Measurements from ENCODE around the gene EXOC2.

EXOC2 gene

GRCh38 chr6:718345-718744, 25.4 kb upstream of the EXOC2 start:
- Mint-ChIP-seq H3K27me3 (no peaks in the 10 kb centered on the region), H3K9me3 (no peaks in the 10 kb centered on the region), H3K36me3 (ENCODE audit: insufficient read depth) (no peaks in the 10 kb centered on the region), H3K4me3 (no peak overlapping the region), H3K4me1 (no peaks in the 10 kb centered on the region), H3K27ac (ENCODE audit: low read depth) (no peak overlapping the region)
- DNase-seq (ENCODE audit: low spot score in 2 of 2) (no peak), ATAC-seq (replicated peaks; ENCODE audit: extremely low read depth, poor library complexity, severe bottlenecking) (no peak)

- Mint-ChIP-seq H3K4me3 (no peak overlapping the region), H3K36me3 (ENCODE audit: insufficient read depth) (no peaks in the 10 kb centered on the region), H3K9me3 (no peaks in the 10 kb centered on the region), H3K4me1 (no peaks in the 10 kb centered on the region), H3K27me3 (no peaks in the 10 kb centered on the region), H3K27ac (ENCODE audit: low read depth) (no peak overlapping the region)
- ATAC-seq (replicated peaks; ENCODE audit: extremely low read depth, poor library complexity, severe bottlenecking) (no peak), DNase-seq (ENCODE audit: low spot score in 2 of 2) (no peak)
These were observed 24.2 kb upstream of the EXOC2 start for GRCh38 chr6:717135-717534.

- no peaks in the 10 kb centered on the region for H3K9me3 Mint-ChIP-seq
- H3K27ac Mint-ChIP-seq (ENCODE audit: low read depth) = no peak overlapping the region
- ATAC-seq (replicated peaks; ENCODE audit: extremely low read depth, poor library complexity, severe bottlenecking) (no peak), DNase-seq (ENCODE audit: low spot score in 2 of 2) (no peak)
- no peaks in the 10 kb centered on the region for H3K27me3 Mint-ChIP-seq
- H3K36me3 Mint-ChIP-seq (ENCODE audit: insufficient read depth) = no peaks in the 10 kb centered on the region
- peaks cover 10% of the 10 kb centered on the region for H3K4me1 Mint-ChIP-seq
- no peak overlapping the region for H3K4me3 Mint-ChIP-seq
These were observed 23.0 kb upstream of the EXOC2 start for GRCh38 chr6:715709-716491.

GRCh38 chr6:714100-714499, 21.2 kb upstream of the EXOC2 start:
- Mint-ChIP-seq H3K4me1 (peaks cover 22% of the 10 kb centered on the region), H3K9me3 (no peaks in the 10 kb centered on the region), H3K4me3 (no peak overlapping the region), H3K27ac (ENCODE audit: low read depth) (no peak overlapping the region), H3K27me3 (no peaks in the 10 kb centered on the region), H3K36me3 (ENCODE audit: insufficient read depth) (peaks cover 2% of the 10 kb centered on the region)
- ATAC-seq (replicated peaks; ENCODE audit: extremely low read depth, poor library complexity, severe bottlenecking) (no peak), DNase-seq (ENCODE audit: low spot score in 2 of 2) (no peak)

- ATAC-seq (replicated peaks; ENCODE audit: extremely low read depth, poor library complexity, severe bottlenecking) = no peak
- Mint-ChIP-seq H3K4me1 (peaks cover 22% of the 10 kb centered on the region), H3K9me3 (no peaks in the 10 kb centered on the region), H3K36me3 (ENCODE audit: insufficient read depth) (peaks cover 2% of the 10 kb centered on the region), H3K27ac (ENCODE audit: low read depth) (peak overlapping the region; percentile 39), H3K4me3 (no peak overlapping the region), H3K27me3 (no peaks in the 10 kb centered on the region)
- DNase-seq (ENCODE audit: low spot score in 2 of 2) = no peak
These were observed 20.4 kb upstream of the EXOC2 start for GRCh38 chr6:713351-713750.

- H3K27me3 Mint-ChIP-seq = no peaks in the 10 kb centered on the region
- H3K9me3 Mint-ChIP-seq = no peaks in the 10 kb centered on the region
- DNase-seq (ENCODE audit: low spot score in 2 of 2) = no peak
- H3K27ac Mint-ChIP-seq (ENCODE audit: low read depth) = peak overlapping the region; percentile 39
- ATAC-seq (replicated peaks; ENCODE audit: extremely low read depth, poor library complexity, severe bottlenecking) = no peak
- no peak overlapping the region for H3K4me3 Mint-ChIP-seq
- H3K36me3 Mint-ChIP-seq (ENCODE audit: insufficient read depth) = peaks cover 2% of the 10 kb centered on the region
- peaks cover 22% of the 10 kb centered on the region for H3K4me1 Mint-ChIP-seq
These were observed 19.9 kb upstream of the EXOC2 start for GRCh38 chr6:712805-713204.

DNA sequence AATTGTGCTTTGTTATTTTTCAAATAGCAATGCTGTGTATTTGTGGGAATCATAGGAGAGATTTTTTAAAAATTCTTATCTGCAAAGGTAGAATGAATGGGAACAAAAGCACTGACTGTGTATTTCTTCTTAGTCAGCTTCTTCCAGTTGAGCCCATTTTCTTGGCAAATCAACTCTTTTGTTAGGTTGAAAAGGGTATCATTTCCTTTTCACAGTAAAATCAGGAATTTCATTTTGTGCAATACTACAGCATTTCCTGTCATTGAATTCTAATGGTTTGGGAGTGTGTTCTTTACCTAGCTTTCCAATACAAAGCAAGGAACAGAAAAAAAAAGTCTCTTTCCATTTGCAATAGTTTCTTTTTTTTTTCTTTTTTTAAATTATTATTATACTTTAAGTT, 19.0 kb upstream of the EXOC2 start:
- H3K36me3 Mint-ChIP-seq (ENCODE audit: insufficient read depth) = peaks cover 2% of the 10 kb centered on the region
- H3K9me3 Mint-ChIP-seq = no peaks in the 10 kb centered on the region
- no peak for DNase-seq (ENCODE audit: low spot score in 2 of 2)
- peak overlapping the region; percentile 97 for H3K27ac Mint-ChIP-seq (ENCODE audit: low read depth)
- no peaks in the 10 kb centered on the region for H3K27me3 Mint-ChIP-seq
- H3K4me1 Mint-ChIP-seq = peaks cover 22% of the 10 kb centered on the region
- peak overlapping the region; percentile 99 for H3K4me3 Mint-ChIP-seq
- ATAC-seq (replicated peaks; ENCODE audit: extremely low read depth, poor library complexity, severe bottlenecking) = no peak

DNA sequence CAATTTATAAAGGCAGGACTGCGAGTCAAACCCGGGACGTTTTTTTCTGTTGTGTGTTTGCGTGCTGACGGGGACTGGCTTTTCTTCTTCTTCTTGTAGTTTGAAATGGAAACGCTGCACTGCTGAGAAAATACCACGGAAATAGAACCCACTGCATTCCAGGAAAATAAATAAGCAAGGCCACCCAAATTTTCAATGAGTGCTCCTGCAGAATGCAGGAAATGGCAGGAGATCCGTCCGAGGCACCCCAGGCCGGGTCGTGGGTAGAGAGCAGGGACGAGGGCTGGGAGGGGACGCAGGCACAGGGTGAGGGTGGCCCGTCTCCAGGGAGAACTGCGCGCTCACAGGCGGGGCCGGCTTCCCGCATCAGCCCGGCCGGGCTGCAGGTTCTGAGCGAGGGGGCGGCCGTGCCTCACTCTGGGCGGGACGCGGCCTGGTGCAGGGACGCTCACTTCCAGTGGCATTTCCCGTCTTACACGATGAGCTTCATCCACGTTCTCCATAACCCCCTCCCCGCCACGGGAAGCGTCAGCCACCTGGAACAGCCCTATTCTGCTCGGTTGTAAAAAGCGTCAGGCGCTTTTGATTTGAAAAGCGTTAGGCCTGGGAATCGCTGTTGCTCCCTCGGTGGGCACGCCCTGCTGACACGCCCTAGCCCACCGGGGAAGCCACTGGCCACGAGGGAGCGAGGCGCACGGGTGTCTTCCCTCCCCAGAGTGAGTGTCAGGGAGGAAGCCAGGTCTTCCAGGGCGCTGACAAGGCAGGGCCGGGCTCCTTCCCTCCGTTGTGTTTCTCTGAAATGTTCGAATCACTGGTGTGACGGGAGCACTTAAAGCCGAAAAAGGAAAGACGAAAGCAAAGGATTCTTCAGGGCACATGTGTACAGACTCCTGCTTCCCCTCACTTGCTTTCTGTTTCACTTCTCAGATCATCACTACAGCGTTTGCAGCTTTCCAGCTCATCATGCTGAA, 17.9 kb upstream of the EXOC2 start:
- peak overlapping the region; percentile 97 for H3K27ac Mint-ChIP-seq (ENCODE audit: low read depth)
- ATAC-seq (replicated peaks; ENCODE audit: extremely low read depth, poor library complexity, severe bottlenecking) (peak; percentile 96), DNase-seq (ENCODE audit: low spot score in 2 of 2) (peak in 1 of 2 donors; percentile 32)

DNA sequence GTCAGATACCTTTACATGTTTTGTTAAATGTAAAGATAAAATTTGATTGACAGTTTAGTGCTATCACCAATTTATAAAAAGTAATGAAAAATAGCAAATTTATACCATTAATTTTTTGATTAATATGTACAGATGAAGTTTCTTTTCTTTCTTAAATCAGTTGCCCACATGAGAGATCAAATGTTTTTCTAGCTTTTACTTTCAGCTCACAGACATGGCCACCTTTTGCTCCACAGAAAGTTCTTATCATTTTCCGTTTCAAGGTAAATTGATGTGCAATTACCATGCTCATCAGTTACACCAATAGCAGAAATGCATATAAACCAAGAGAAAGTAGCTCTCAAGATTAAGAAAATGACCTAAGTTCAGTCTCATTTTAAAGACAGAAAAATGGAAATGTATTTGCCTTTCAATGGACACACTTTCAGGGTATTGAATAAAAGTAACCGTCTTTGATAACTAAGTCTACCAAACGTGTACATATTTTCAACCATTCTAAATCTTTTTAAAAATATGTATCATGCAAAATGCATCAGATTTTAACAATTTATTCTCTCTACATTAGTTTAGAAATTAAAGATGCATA, 16.6 kb upstream of the EXOC2 start:
- Mint-ChIP-seq H3K36me3 (ENCODE audit: insufficient read depth) (peaks cover 2% of the 10 kb centered on the region), H3K27ac (ENCODE audit: low read depth) (peak overlapping the region; percentile 97), H3K4me3 (peak overlapping the region; percentile 99), H3K9me3 (no peaks in the 10 kb centered on the region), H3K4me1 (peaks cover 22% of the 10 kb centered on the region), H3K27me3 (no peaks in the 10 kb centered on the region)
- no peak for ATAC-seq (replicated peaks; ENCODE audit: extremely low read depth, poor library complexity, severe bottlenecking)
- no peak for DNase-seq (ENCODE audit: low spot score in 2 of 2)

More for the DNA sequence above, 17.9 kb upstream of the EXOC2 start:
- no peaks in the 10 kb centered on the region for H3K27me3 Mint-ChIP-seq
- peaks cover 22% of the 10 kb centered on the region for H3K4me1 Mint-ChIP-seq
- peak overlapping the region; percentile 99 for H3K4me3 Mint-ChIP-seq
- no peaks in the 10 kb centered on the region for H3K9me3 Mint-ChIP-seq
- peaks cover 2% of the 10 kb centered on the region for H3K36me3 Mint-ChIP-seq (ENCODE audit: insufficient read depth)

- Mint-ChIP-seq H3K4me3 (no peak overlapping the region), H3K4me1 (peaks cover 22% of the 10 kb centered on the region), H3K27me3 (no peaks in the 10 kb centered on the region), H3K27ac (ENCODE audit: low read depth) (no peak overlapping the region), H3K9me3 (no peaks in the 10 kb centered on the region), H3K36me3 (ENCODE audit: insufficient read depth) (peaks cover 2% of the 10 kb centered on the region)
- no peak for ATAC-seq (replicated peaks; ENCODE audit: extremely low read depth, poor library complexity, severe bottlenecking)
- no peak for DNase-seq (ENCODE audit: low spot score in 2 of 2)
These were observed 15.3 kb upstream of the EXOC2 start for GRCh38 chr6:708237-708598.

- ATAC-seq (replicated peaks; ENCODE audit: extremely low read depth, poor library complexity, severe bottlenecking) (no peak), DNase-seq (ENCODE audit: low spot score in 2 of 2) (no peak)
- H3K27ac Mint-ChIP-seq (ENCODE audit: low read depth) = no peak overlapping the region
- peaks cover 22% of the 10 kb centered on the region for H3K4me1 Mint-ChIP-seq
- peaks cover 2% of the 10 kb centered on the region for H3K36me3 Mint-ChIP-seq (ENCODE audit: insufficient read depth)
- no peaks in the 10 kb centered on the region for H3K9me3 Mint-ChIP-seq
- no peaks in the 10 kb centered on the region for H3K27me3 Mint-ChIP-seq
- H3K4me3 Mint-ChIP-seq = no peak overlapping the region
These were observed 14.8 kb upstream of the EXOC2 start for GRCh38 chr6:707576-708236.

- H3K4me3 Mint-ChIP-seq = no peak overlapping the region
- no peak overlapping the region for H3K27ac Mint-ChIP-seq (ENCODE audit: low read depth)
- peaks cover 2% of the 10 kb centered on the region for H3K36me3 Mint-ChIP-seq (ENCODE audit: insufficient read depth)
- no peaks in the 10 kb centered on the region for H3K9me3 Mint-ChIP-seq
- peaks cover 21% of the 10 kb centered on the region for H3K4me1 Mint-ChIP-seq
- ATAC-seq (replicated peaks; ENCODE audit: extremely low read depth, poor library complexity, severe bottlenecking) = no peak
- no peak for DNase-seq (ENCODE audit: low spot score in 2 of 2)
- no peaks in the 10 kb centered on the region for H3K27me3 Mint-ChIP-seq
These were observed 14.0 kb upstream of the EXOC2 start for GRCh38 chr6:706819-707381.

All from central memory CD8-positive, alpha-beta T cell (primary cell).